NCI-H1436 treated with DMSO at 0.1 percent for 48 hours (cell line): ENCODE measurements around the gene TYROBP.
"Not testable (repeated sequence)": the region's sequence is repeated elsewhere in the genome, so short reads cannot be mapped to it uniquely, and the experiment has no call there.

Experiments used
- DNase-seq: peaks from one replicate; lab custom pipeline; 2025; lab: John Stamatoyannopoulos, UW

Gene TYROBP

DNA sequence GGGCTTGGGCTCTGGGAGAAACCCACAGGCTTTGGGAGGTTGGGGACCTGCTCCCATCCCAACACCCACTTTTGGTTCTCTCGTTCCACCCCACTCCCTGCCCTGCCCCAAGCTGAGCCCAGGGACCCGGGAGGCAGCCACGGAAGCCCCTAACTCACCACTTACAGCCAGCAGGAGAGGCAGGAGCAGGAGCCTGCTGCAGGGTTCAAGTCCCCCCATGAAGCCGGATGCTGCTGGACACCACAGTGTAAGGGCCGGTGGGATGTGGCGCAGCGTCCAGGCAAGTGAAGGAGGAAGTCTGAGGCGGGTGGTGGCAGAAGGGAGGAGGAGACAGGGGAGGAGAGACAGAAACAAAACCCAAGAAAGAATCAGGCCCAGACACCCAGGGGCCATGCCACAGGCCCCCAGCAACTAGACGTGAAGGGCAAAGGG, at the start of gene TYROBP:
TSS of gene TYROBP (minus strand) at position 286 of the 432 bp plus-strand sequence. CDS start at position 219, 67 bp downstream.
- DNase-seq: no peak

GRCh38 chr19:35957411-35957810, 49.3 kb upstream of the TYROBP start:
- DNase-seq: not testable (repeated sequence)

DNA sequence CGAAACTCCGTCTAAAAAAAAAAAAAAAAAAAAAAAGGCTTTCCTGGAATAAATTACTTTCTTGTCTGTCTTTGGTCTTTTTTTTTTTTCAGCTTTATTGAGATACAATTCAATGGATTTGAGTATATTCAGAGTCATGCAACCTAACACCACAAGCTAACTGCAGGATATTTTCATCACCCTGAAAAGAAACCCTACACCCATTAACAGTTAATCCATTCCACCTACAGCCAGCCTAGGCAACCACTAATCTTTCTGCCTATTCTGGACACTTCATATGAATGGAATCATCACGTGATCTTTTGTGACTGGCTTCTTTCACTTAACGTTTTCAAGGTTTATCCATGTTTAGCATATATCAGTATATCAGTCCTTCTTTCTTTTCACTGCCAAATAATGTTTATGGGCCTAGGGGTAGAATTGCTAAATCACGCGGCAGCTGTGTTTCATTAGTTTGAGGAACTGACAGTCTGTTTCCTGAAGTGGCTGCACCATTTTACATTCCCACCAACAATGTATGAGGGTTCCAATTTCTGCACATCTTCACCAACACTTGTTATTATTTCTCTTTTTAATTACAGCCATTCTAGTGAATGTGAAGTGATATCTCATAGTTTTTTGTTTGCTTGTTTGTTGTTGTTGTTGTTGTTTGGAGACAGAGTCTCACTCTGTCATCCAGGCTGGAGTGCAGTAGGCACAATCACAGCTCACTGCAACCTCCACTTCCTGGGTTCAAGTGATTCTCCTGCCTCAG, 48.0 kb upstream of the TYROBP start:
- DNase-seq: no peak

DNA sequence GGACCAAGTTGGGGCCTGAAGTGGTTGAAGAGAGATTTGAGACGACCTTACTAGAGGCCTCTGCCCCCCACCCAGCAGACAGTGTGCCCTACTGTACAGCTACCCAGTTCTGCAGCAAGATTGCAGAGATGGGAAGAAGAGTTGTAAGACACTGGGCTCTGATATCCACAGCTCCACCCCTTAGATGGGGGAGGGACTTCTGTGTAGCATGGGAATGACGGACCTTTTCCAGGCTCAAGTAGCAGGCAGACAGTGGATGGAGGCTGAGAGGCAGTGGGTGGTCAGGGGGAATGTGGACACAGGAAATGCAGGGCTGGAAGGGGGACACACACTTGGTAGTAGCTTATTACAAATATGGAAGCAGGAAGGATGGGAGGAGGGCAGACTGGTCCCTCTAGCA, 41.0 kb upstream of the TYROBP start:
- no peak for DNase-seq

GRCh38 chr19:35946203-35946602, 38.1 kb upstream of the TYROBP start:
- DNase-seq: no peak

DNA sequence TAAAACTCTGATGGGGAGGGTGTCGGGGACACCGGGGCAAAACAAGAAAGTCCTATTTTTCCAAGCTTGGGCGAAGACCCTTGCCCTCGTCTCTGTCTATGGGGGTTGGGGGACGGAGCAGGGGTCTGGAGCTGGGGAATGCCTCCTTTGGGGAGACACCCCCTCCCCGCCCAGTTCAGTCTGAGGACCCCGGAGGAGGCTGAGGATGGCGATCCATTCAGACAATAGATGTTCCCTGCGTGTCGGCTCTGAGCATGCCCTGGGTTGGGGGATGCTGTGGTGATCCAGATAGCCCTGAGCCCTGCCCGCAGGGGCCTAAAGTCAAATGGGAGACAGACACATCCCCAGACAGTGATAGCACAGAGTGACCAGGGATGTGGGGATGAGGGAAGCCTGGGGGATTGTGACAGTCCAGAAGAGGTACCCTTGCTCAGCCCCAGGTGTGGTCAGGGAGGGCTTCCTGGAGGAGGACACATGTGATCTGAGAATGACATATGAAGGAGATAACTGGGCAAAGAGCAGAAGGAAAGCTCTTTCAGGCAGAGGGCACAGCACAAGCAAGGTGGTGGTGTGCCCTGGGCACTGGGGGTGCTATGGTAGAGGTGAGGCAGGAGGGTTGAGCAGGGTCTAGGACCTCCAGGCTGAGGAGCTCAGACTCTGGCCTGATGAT, 37.2 kb upstream of the TYROBP start:
- DNase-seq: no peak

DNA sequence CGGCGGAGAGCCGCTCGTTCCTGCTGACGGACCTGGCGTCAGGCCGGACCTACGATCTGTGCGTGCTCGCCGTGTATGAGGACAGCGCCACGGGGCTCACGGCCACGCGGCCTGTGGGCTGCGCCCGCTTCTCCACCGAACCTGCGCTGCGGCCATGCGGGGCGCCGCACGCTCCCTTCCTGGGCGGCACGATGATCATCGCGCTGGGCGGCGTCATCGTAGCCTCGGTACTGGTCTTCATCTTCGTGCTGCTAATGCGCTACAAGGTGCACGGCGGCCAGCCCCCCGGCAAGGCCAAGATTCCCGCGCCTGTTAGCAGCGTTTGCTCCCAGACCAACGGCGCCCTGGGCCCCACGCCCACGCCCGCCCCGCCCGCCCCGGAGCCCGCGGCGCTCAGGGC, 36.5 kb upstream of the TYROBP start:
- DNase-seq: no peak

- DNase-seq: no peak
Observed at GRCh38 chr19:35943321-35944301, 35.5 kb upstream of the TYROBP start.

- no peak for DNase-seq
Observed at GRCh38 chr19:35942235-35942634, 34.1 kb upstream of the TYROBP start.

GRCh38 chr19:35940839-35941238, 32.7 kb upstream of the TYROBP start:
- no peak for DNase-seq

DNA sequence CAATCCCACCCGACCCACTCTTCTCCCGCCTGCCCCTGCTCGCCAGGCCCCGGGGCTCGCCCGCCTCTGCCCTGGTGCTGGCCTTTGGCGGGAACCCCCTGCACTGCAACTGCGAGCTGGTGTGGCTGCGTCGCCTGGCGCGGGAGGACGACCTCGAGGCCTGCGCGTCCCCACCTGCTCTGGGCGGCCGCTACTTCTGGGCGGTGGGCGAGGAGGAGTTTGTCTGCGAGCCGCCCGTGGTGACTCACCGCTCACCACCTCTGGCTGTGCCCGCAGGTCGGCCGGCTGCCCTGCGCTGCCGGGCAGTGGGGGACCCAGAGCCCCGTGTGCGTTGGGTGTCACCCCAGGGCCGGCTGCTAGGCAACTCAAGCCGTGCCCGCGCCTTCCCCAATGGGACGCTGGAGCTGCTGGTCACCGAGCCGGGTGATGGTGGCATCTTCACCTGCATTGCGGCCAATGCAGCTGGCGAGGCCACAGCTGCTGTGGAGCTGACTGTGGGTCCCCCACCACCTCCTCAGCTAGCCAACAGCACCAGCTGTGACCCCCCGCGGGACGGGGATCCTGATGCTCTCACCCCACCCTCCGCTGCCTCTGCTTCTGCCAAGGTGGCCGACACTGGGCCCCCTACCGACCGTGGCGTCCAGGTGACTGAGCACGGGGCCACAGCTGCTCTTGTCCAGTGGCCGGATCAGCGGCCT, 32.1 kb upstream of the TYROBP start:
- no peak for DNase-seq

- DNase-seq: no peak
Observed at GRCh38 chr19:35939307-35940077, 31.4 kb upstream of the TYROBP start.

DNA sequence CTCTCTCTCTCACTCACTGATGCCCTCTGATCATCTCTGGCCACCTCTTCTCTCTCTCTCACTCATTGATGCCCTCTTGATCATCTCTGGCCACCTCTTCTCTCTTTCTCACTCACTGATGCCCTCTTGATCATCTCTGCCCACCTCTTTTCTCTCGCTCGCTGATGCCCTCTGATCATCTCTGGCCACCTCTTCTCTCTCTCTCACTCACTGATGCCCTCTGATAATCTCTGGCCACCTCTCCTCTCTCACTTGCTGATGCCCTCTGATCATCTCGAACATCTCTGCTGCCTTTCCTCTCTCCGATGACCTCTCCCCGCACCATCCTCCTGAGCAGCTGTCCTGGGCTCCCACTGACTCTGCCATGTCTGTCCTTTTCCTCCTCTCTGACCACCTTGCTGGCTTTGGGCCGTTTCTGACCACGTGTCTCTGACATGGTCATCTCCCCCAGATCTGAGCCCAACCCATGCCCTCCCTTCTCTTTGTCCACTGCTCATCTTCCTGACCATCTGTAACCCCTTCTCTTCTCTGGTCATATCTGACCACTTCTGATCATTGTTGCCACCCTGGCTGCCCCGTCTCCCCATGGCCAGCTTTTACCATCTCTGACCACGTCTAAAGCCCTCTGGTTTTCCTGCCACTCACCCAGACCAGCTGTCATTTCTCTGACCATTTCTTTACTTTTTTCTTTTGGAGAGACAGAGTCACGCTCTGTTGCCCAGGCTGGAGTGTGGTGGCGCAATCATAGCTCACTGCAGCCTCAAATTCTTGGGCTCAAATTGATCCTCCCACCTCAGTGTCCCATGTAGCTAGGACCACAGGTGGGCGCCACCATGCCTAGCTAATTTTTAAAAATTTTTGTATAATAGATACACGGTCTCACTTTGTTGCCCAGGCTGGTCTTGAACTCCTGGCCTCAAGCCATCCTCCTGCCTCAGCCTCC, 30.5 kb upstream of the TYROBP start:
- DNase-seq: no peak

- DNase-seq: no peak
Observed at GRCh38 chr19:35937345-35938281, 29.5 kb upstream of the TYROBP start.

GRCh38 chr19:35936738-35937268, 28.7 kb upstream of the TYROBP start:
- DNase-seq: no peak

- no peak for DNase-seq
Observed at GRCh38 chr19:35935911-35936737, 28.0 kb upstream of the TYROBP start, which contains the start of gene LRFN3. TSS of gene LRFN3 (plus strand) at chr19:35936374. CDS start at chr19:35939426, 3,052 bp downstream.

GRCh38 chr19:35932291-35932936, 24.3 kb upstream of the TYROBP start:
- DNase-seq: no peak
